K562 (cell line): ENCODE measurements around the gene CREB3L2. TPM values are rescaled to one million over a fixed set of nuclear protein-coding genes. Genes with fewer than 3 reads are reported as not detected.
A peak's percentile ranks its signal among the peaks of the same experiment; 100 is the strongest.

Experiments used
- ATAC-seq: fragments of 200-7000 bp; cut with Tn5 transposase; 3 replicates; pipeline ENCODE4 v1.9.1; 2020; ENCODE audit warnings: moderate library complexity
- BruUV-seq: library from RNA; stranded (reverse); fragments of 400-500 nt; replicated peaks from 2 replicates; lab custom pipeline; 2021; lab: Mats Ljungman, UMichigan
- CTCF ChIA-PET: fragments of 300-600 bp; formaldehyde crosslinking; extraction: SDS; loops from one replicate; lab custom pipeline; 2021; ENCODE audit warnings: low intra/inter-chr PET ratio; lab: Yijun Ruan, JAX
- POLR2A ChIA-PET: fragments of 300-600, 350-650 bp; sonication (Branson Sonifier 250); formaldehyde crosslinking; extraction: SDS; loops from one replicate; lab custom pipeline; 2021; ENCODE audit warnings: antibody characterized with exemption, inconsistent platforms; lab: Yijun Ruan, JAX
- DNase-seq, 4 experiments: peaks; one replicate each; pipeline versions ENCODE4 v3.0.0 to v3.0.0-alpha.2; 2011 to 2018; ENCODE audit warnings: low spot score in 3 of 4, mixed read lengths in 3 of 4; ENCODE audit errors: extremely low read depth in 1 of 4
- FAIRE-seq: peaks from 2 replicates; lab custom pipeline; 2011; peaks lifted over from hg19 to GRCh38; lab: Jason Lieb, UNC
- H2AFZ ChIP-seq: 2 replicates; pipeline ENCODE4 v1.6.0; 2011; ENCODE audit warnings: low read depth, low read length, control low read depth, inconsistent platforms
- H3K27ac ChIP-seq: fragments of 200-600 bp; 3 replicates; pipeline ENCODE4 v1.8.0; 2011; ENCODE audit warnings: low read depth, mild to moderate bottlenecking, control low read depth, inconsistent platforms, low read length, moderate library complexity, mixed read lengths; ENCODE audit errors: extremely low read depth
- H3K27me3 ChIP-seq, 2 experiments: fragments of 300-600 bp in 1 of 2; 2 replicates in 1 of 2; 3 replicates in 1 of 2; pipeline versions ENCODE4 v1.6.0 to v1.8.0; 2011; ENCODE audit warnings: inconsistent platforms in 2 of 2, low read length in 2 of 2, mild to moderate bottlenecking in 1 of 2, mixed read lengths in 1 of 2, moderate library complexity in 1 of 2; ENCODE audit not compliant: control insufficient read depth in 2 of 2, insufficient read depth in 2 of 2
- H3K36me3 ChIP-seq: fragments of 300-600 bp; 3 replicates; pipeline ENCODE4 v1.8.0; 2011; ENCODE audit warnings: mild to moderate bottlenecking, low read length, inconsistent platforms; ENCODE audit not compliant: control insufficient read depth, insufficient read depth
- H3K4me1 ChIP-seq, 2 experiments: fragments of 200-600 bp in 1 of 2; replicated peaks in 1 of 2; 2 replicates in 1 of 2; 3 replicates in 1 of 2; pipeline versions ENCODE4 v1.5.1 to v1.8.0; 2011; ENCODE audit warnings: inconsistent platforms in 2 of 2, low read length in 2 of 2, mild to moderate bottlenecking in 1 of 2, mixed read lengths in 1 of 2, moderate library complexity in 1 of 2; ENCODE audit not compliant: control insufficient read depth in 2 of 2, insufficient read depth in 2 of 2
- H3K4me2 ChIP-seq: 2 replicates; pipeline ENCODE4 v1.6.1; 2011; ENCODE audit warnings: low read length, control low read depth, inconsistent platforms, mixed read lengths; ENCODE audit not compliant: insufficient read depth
- H3K4me3 ChIP-seq: fragments of 200-600 bp; sonication (generic), shearing (Covaris generic); 2 replicates; pipeline ENCODE4 v1.5.1; 2016; ENCODE audit warnings: control low read depth, inconsistent platforms
- H3K79me2 ChIP-seq: fragments of 200-600 bp; 3 replicates; pipeline ENCODE4 v1.8.0; 2011; ENCODE audit warnings: low read length, inconsistent platforms; ENCODE audit not compliant: control insufficient read depth, insufficient read depth
- H3K9ac ChIP-seq, 2 experiments: 2 replicates each; pipeline versions ENCODE4 v1.6.0 to v1.6.1; 2011; ENCODE audit warnings: low read depth in 2 of 2, low read length in 2 of 2, control low read depth in 1 of 2, inconsistent platforms in 1 of 2, mild to moderate bottlenecking in 1 of 2, mixed read lengths in 1 of 2; ENCODE audit not compliant: insufficient read depth in 1 of 2
- H3K9me1 ChIP-seq: one replicate; pipeline ENCODE4 v1.6.0; 2011; ENCODE audit warnings: inconsistent platforms, mild to moderate bottlenecking, low read length, moderate library complexity; ENCODE audit not compliant: control insufficient read depth, insufficient read depth
- H3K9me3 ChIP-seq: replicated peaks from 2 replicates; pipeline ENCODE4 v1.5.1; 2011; ENCODE audit warnings: low read depth, low read length, inconsistent platforms; ENCODE audit not compliant: control insufficient read depth, insufficient read depth
- H4K20me1 ChIP-seq: replicated peaks from 2 replicates; pipeline ENCODE4 v1.6.1; 2011; ENCODE audit warnings: low read length, inconsistent platforms, mixed read lengths; ENCODE audit not compliant: control insufficient read depth, insufficient read depth
- DEAF1 ChIP-seq: fragments of 450-650 bp; formaldehyde crosslinking; IDR thresholded peaks from 2 replicates; pipeline ENCODE4 v1.4.0; 2020; ENCODE audit warnings: mild to moderate bottlenecking, moderate library complexity
- E2F5 ChIP-seq: sonication (generic); formaldehyde crosslinking; IDR thresholded peaks from 2 replicates; pipeline ENCODE4 v1.8.0; 2022; ENCODE audit warnings: mild to moderate bottlenecking, missing genetic modification reagents
- ZFP30 ChIP-seq: fragments of 250-450 bp; sonication (Bioruptor Pico); IDR thresholded peaks from 2 replicates; pipeline ENCODE4 v1.8.0; 2022; ENCODE audit warnings: moderate library complexity, mild to moderate bottlenecking, inconsistent platforms, borderline replicate concordance
- WGBS: fragments of 100-300 bp; shearing (Covaris generic); methylation state at CpG from one replicate; pipeline ENCODE4 v1.1.6; 2016; ENCODE audit warnings: low coverage, mixed read lengths; ENCODE audit not compliant: insufficient coverage; ENCODE audit errors: missing lambda C conversion rate; 5-methylcytosine and 5-hydroxymethylcytosine counted together
- in situ Hi-C: fragments of 300-500 bp; cut with MboI; formaldehyde crosslinking; loops from 4 replicates; pipeline ENCODE4 v1.15.0; 2018; ENCODE audit warnings: inconsistent platforms, mixed read lengths
- intact Hi-C: fragments of 100-400 bp; cut with micrococcal nuclease; formaldehyde crosslinking; loops from 2 replicates; pipeline ENCODE4 v1.14.2; 2022
- polyA plus RNA-seq, 8 experiments: library from polyadenylated mRNA; depleted of rRNA in 4 of 8; stranded (reverse) in 5 of 8; unstranded in 3 of 8; fragments of >200 nt; fragmentation: Nextera tagmentation in 2 of 8; fragmentation: Illumina TruSeq in 1 of 8; extraction: Ambion mirVana in 2 of 8; extraction: Trizol in 1 of 8; gene quantifications; 2 replicates each; pipeline versions ENCODE4 v1.2.1 to v1.2.3, GENCODE V29; 2011 to 2014; ENCODE audit warnings: inconsistent platforms in 1 of 8, missing spikeins in 1 of 8
- total RNA-seq, 7 experiments: library from RNA; depleted of rRNA in 6 of 7; stranded (reverse); fragments of >200 nt in 6 of 7; fragmentation: Illumina TruSeq in 2 of 7; extraction: Trizol in 2 of 7; gene quantifications; 2 replicates each; pipeline versions ENCODE4 v1.2.1 to v1.2.3, GENCODE V29; 2011 to 2021; ENCODE audit warnings: low replicate concordance in 1 of 7

Gene CREB3L2
- total and polyA plus RNA-seq, 9 of the 15 experiments (the other 6 are each of a cell fraction or from before 2014, with no cell fraction given), result 7.1 to 45.6 (median 15.8) TPM

GRCh38 chr7:137903382-137904169 is 98.3 kb downstream of the CREB3L2 start (continued):
- TF ChIP-seq DEAF1 (CRISPR knock-in tag), result peak; percentile 97

GRCh38 chr7:137900137-137900536 is 101.7 kb downstream of the CREB3L2 start:
- no peaks in the 10 kb centered on the region for H3K27me3 ChIP-seq
- FAIRE-seq (no peak), DNase-seq (no peak), ATAC-seq (no peak)
- peaks cover 3 to 13% of the 10 kb centered on the region in 2 experiments; a peak in 3 of 5 replicates for H3K4me1 ChIP-seq
- H3K9me3 ChIP-seq, result no peaks in the 10 kb centered on the region
- intact Hi-C loops, result loop anchor here (10.0 kb wide), 1 partner anchor 245 kb away; no protein-coding TSS in a partner anchor
- WGBS, result 87% methylated on average over 4 of the region's 4 CpGs
- POLR2A ChIA-PET, result no interaction called here
- H3K27ac ChIP-seq, result no peak overlapping the region; the same call in 2 of the 3 replicates
- in situ Hi-C loops, result no loop called here
- H3K79me2 ChIP-seq, result no peaks in the 10 kb centered on the region
- no peak overlapping the region for H3K4me2 ChIP-seq
- H2AFZ ChIP-seq, result no peak overlapping the region
- peaks cover 69% of the 10 kb centered on the region for H3K36me3 ChIP-seq
- BruUV-seq, result no TSS peak
- CTCF ChIA-PET, result interaction anchor here (0.9 to 3.2 kb wide), 4 partner anchors 83 to 294 kb away, joined by 3 to 24 read pairs (median 10); no protein-coding TSS in a partner anchor
- H3K9ac ChIP-seq, result no peak overlapping the region
- H3K4me3 ChIP-seq, result no peak overlapping the region
- no peaks in the 10 kb centered on the region for H3K9me1 ChIP-seq
- 0 out of 2 replicates have a peak, but pooled peaks have one; percentile 38 for TF ChIP-seq E2F5 (CRISPR knock-in tag)
- TF ChIP-seq ZFP30 (CRISPR knock-in tag), result no peak
- no peaks in the 10 kb centered on the region for H4K20me1 ChIP-seq
